ENCODE measurements around the gene SLC6A13.

Gene SLC6A13

GRCh38 chr12:227923-228845, 34.5 kb downstream of the SLC6A13 start:
- TF ChIP-seq CTCF (IDR thresholded peaks at IDR 0.05), result no peak

- no peak for TF ChIP-seq CTCF (IDR thresholded peaks at IDR 0.05)
Measured at GRCh38 chr12:227286-227915, 35.2 kb downstream of the SLC6A13 start.

GRCh38 chr12:226401-226800, 36.2 kb downstream of the SLC6A13 start:
- TF ChIP-seq CTCF (IDR thresholded peaks at IDR 0.05), result no peak

GRCh38 chr12:225012-225411, 37.6 kb downstream of the SLC6A13 start:
- TF ChIP-seq CTCF (IDR thresholded peaks at IDR 0.05), result no peak

- TF ChIP-seq CTCF (IDR thresholded peaks at IDR 0.05), result no peak
Measured at GRCh38 chr12:224330-224729, 38.3 kb downstream of the SLC6A13 start.

- no peak for TF ChIP-seq CTCF (IDR thresholded peaks at IDR 0.05)
Measured at GRCh38 chr12:223841-224240, 38.8 kb downstream of the SLC6A13 start.

- TF ChIP-seq CTCF (IDR thresholded peaks at IDR 0.05), result no peak
Measured at GRCh38 chr12:221736-222135, 40.9 kb downstream of the SLC6A13 start.

Measured in LNCAP (cell line).